ENCODE data around the gene RPS6KC1.
A peak's percentile ranks its signal among the peaks of the same experiment; 100 is the strongest.

RPS6KC1 gene

GRCh38 chr1:213051127-213051880 lies at the start of gene RPS6KC1:
TSS of gene RPS6KC1 (plus strand) at chr1:213051241. CDS start at chr1:213051405, 164 bp downstream.
- TF ChIP-seq ZFX (IDR thresholded peaks at IDR 0.05) (no peak), CTCF (conservative IDR thresholded peaks at IDR 0.05) (peak; percentile 9; the same call in 1 of the 2 replicates)
- peak within 1 kb of the TSS; percentile 86 for H3K27ac ChIP-seq

- TF ChIP-seq CTCF (conservative IDR thresholded peaks at IDR 0.05) (no peak), ZFX (IDR thresholded peaks at IDR 0.05) (no peak)
- no peak overlapping the region for H3K27ac ChIP-seq
Measured at GRCh38 chr1:213003256-213003655, 47.8 kb upstream of the RPS6KC1 start.

GRCh38 chr1:213008564-213008963 lies 42.5 kb upstream of the RPS6KC1 start:
- no peak overlapping the region for H3K27ac ChIP-seq
- TF ChIP-seq CTCF (conservative IDR thresholded peaks at IDR 0.05): no peak
- no peak for TF ChIP-seq ZFX (IDR thresholded peaks at IDR 0.05)

GRCh38 chr1:213014642-213015041 lies 36.4 kb upstream of the RPS6KC1 start:
- peak overlapping the region; percentile 96 for H3K27ac ChIP-seq
- no peak for TF ChIP-seq CTCF (conservative IDR thresholded peaks at IDR 0.05)
- TF ChIP-seq ZFX (IDR thresholded peaks at IDR 0.05): no peak

- peak within 1 kb of the TSS; percentile 96 for H3K27ac ChIP-seq
- TF ChIP-seq ZFX (IDR thresholded peaks at IDR 0.05): peak; percentile 92
- no peak for TF ChIP-seq CTCF (conservative IDR thresholded peaks at IDR 0.05)
Measured at GRCh38 chr1:213015099-213016050, 35.7 kb upstream of the RPS6KC1 start, which contains the start of gene ANGEL2. TSS of gene ANGEL2 (minus strand) at chr1:213015867. CDS start at chr1:213015671, 196 bp downstream.

- TF ChIP-seq ZFX (IDR thresholded peaks at IDR 0.05): no peak
- TF ChIP-seq CTCF (conservative IDR thresholded peaks at IDR 0.05): no peak
- no peak overlapping the region for H3K27ac ChIP-seq
Measured at GRCh38 chr1:213017447-213018273, 33.4 kb upstream of the RPS6KC1 start.

All from C4-2B (cell line).